IPS DF 6.9 (cell line): ENCODE measurements around the gene AP2B1.
A peak's percentile ranks its signal among the peaks of the same experiment; 100 is the strongest.

Experiments used
- DNase-seq: peaks from one replicate; pipeline ENCODE4 v3.0.0-alpha.2; 2013; ENCODE audit warnings: low read depth, low spot score
- H3K27ac ChIP-seq: one replicate; pipeline ENCODE4 v1.5.1; 2013; ENCODE audit warnings: low read length, control low read depth
- H3K27me3 ChIP-seq: 2 replicates; pipeline ENCODE4 v1.6.1; 2013; ENCODE audit warnings: mild to moderate bottlenecking, low read length; ENCODE audit not compliant: control insufficient read depth, insufficient read depth
- H3K36me3 ChIP-seq: 2 replicates; pipeline ENCODE4 v1.6.1; 2013; ENCODE audit warnings: low read length; ENCODE audit not compliant: control insufficient read depth, insufficient read depth
- H3K4me1 ChIP-seq: 2 replicates; pipeline ENCODE4 v1.6.1; 2013; ENCODE audit warnings: low read length; ENCODE audit not compliant: control insufficient read depth, insufficient read depth
- H3K4me3 ChIP-seq: 2 replicates; pipeline ENCODE4 v1.5.1; 2013; ENCODE audit warnings: mild to moderate bottlenecking, low read length
- H3K9me3 ChIP-seq: 2 replicates; pipeline ENCODE4 v1.6.1; 2013; ENCODE audit warnings: low read length, inconsistent platforms; ENCODE audit not compliant: control insufficient read depth, insufficient read depth
- WGBS: extraction: QIAGEN DNeasy Blood & Tissue Kit; methylation state at CpG from one replicate; pipeline ENCODE4 v1.1.7; 2013; ENCODE audit warnings: mixed read lengths, missing lambda C conversion rate; ENCODE audit not compliant: insufficient read length, insufficient coverage; 5-methylcytosine and 5-hydroxymethylcytosine counted together

The AP2B1 gene

GRCh38 chr17:35726953-35727460 is 139.9 kb downstream of the AP2B1 start:
- Histone ChIP-seq H3K27ac (no peak overlapping the region), H3K27me3 (no peaks in the 10 kb centered on the region), H3K4me3 (no peak overlapping the region), H3K9me3 (no peaks in the 10 kb centered on the region), H3K36me3 (peaks cover 3% of the 10 kb centered on the region; the same call in 1 of the 2 replicates), H3K4me1 (peaks cover 4% of the 10 kb centered on the region)
- no CpG with 5 or more reads among the region's 5 CpGs for WGBS
- no peak for DNase-seq

GRCh38 chr17:35727635-35728034 is 140.5 kb downstream of the AP2B1 start:
- Histone ChIP-seq H3K4me1 (peaks cover 6% of the 10 kb centered on the region), H3K4me3 (no peak overlapping the region), H3K36me3 (peaks cover 3% of the 10 kb centered on the region; the same call in 1 of the 2 replicates), H3K27me3 (no peaks in the 10 kb centered on the region), H3K9me3 (no peaks in the 10 kb centered on the region), H3K27ac (no peak overlapping the region)
- WGBS = no CpG with 5 or more reads among the region's 5 CpGs
- no peak for DNase-seq

- no peaks in the 10 kb centered on the region for H3K9me3 ChIP-seq
- H3K4me3 ChIP-seq = no peak overlapping the region
- no peaks in the 10 kb centered on the region for H3K27me3 ChIP-seq
- peaks cover 6% of the 10 kb centered on the region for H3K4me1 ChIP-seq
- DNase-seq = no peak
- no peak overlapping the region for H3K27ac ChIP-seq
- H3K36me3 ChIP-seq = peaks cover 2% of the 10 kb centered on the region; the same call in 1 of the 2 replicates
- no CpG with 5 or more reads among the region's 3 CpGs for WGBS
These were observed 141.4 kb downstream of the AP2B1 start for GRCh38 chr17:35728551-35728950.

- Histone ChIP-seq H3K9me3 (no peaks in the 10 kb centered on the region), H3K36me3 (no peaks in the 10 kb centered on the region), H3K27me3 (no peaks in the 10 kb centered on the region), H3K4me1 (peaks cover 6% of the 10 kb centered on the region), H3K4me3 (no peak overlapping the region), H3K27ac (no peak overlapping the region)
- WGBS = no CpG with 5 or more reads among the region's 4 CpGs
- no peak for DNase-seq
These were observed 142.3 kb downstream of the AP2B1 start for GRCh38 chr17:35729405-35729833.

GRCh38 chr17:35730400-35731005 is 143.4 kb downstream of the AP2B1 start:
- Histone ChIP-seq H3K4me1 (peaks cover 6% of the 10 kb centered on the region), H3K36me3 (no peaks in the 10 kb centered on the region), H3K4me3 (no peak overlapping the region), H3K27me3 (no peaks in the 10 kb centered on the region), H3K9me3 (no peaks in the 10 kb centered on the region), H3K27ac (no peak overlapping the region)
- WGBS = no CpG with 5 or more reads among the region's 10 CpGs
- no peak for DNase-seq

- Histone ChIP-seq H3K36me3 (no peaks in the 10 kb centered on the region), H3K27ac (no peak within 1 kb of the TSS), H3K4me3 (peak within 1 kb of the TSS; percentile 77), H3K9me3 (no peaks in the 10 kb centered on the region), H3K27me3 (no peaks in the 10 kb centered on the region), H3K4me1 (peaks cover 6% of the 10 kb centered on the region)
- DNase-seq = no peak
- no CpG with 5 or more reads among the region's 44 CpGs for WGBS
These were observed 144.3 kb downstream of the AP2B1 start, which contains the start of gene RASL10B for GRCh38 chr17:35731239-35731916. Gene RASL10B (plus strand): TSS chr17:35731639. CDS start chr17:35735185, 3,546 bp downstream.

- no peaks in the 10 kb centered on the region for H3K36me3 ChIP-seq
- no peaks in the 10 kb centered on the region for H3K9me3 ChIP-seq
- peaks cover 6% of the 10 kb centered on the region for H3K4me1 ChIP-seq
- H3K27me3 ChIP-seq = no peaks in the 10 kb centered on the region
- DNase-seq = no peak
- no peak overlapping the region for H3K27ac ChIP-seq
- no CpG with 5 or more reads among the region's 47 CpGs for WGBS
- H3K4me3 ChIP-seq = peak overlapping the region; percentile 77
These were observed 145.0 kb downstream of the AP2B1 start for GRCh38 chr17:35731917-35732805.

- WGBS = no CpG with 5 or more reads among the region's 1 CpG
- Histone ChIP-seq H3K27ac (no peak overlapping the region), H3K9me3 (no peaks in the 10 kb centered on the region), H3K4me1 (peaks cover 6% of the 10 kb centered on the region), H3K27me3 (no peaks in the 10 kb centered on the region), H3K4me3 (no peak overlapping the region; the same call in 1 of the 2 replicates), H3K36me3 (no peaks in the 10 kb centered on the region)
- no peak for DNase-seq
These were observed 145.6 kb downstream of the AP2B1 start for GRCh38 chr17:35732806-35733136.

GRCh38 chr17:35733366-35733765 is 146.2 kb downstream of the AP2B1 start:
- WGBS = no CpG with 5 or more reads among the region's 6 CpGs

GRCh38 chr17:35734396-35734795 is 147.3 kb downstream of the AP2B1 start:
- Histone ChIP-seq H3K36me3 (no peaks in the 10 kb centered on the region), H3K4me3 (no peak overlapping the region), H3K9me3 (no peaks in the 10 kb centered on the region), H3K27ac (no peak overlapping the region), H3K27me3 (no peaks in the 10 kb centered on the region; the same call in 1 of the 2 replicates), H3K4me1 (peaks cover 4% of the 10 kb centered on the region)
- DNase-seq = no peak
- no CpG with 5 or more reads among the region's 7 CpGs for WGBS

More at GRCh38 chr17:35733366-35733765, 146.2 kb downstream of the AP2B1 start:
- peaks cover 6% of the 10 kb centered on the region for H3K4me1 ChIP-seq
- no peak overlapping the region for H3K27ac ChIP-seq
- H3K9me3 ChIP-seq = no peaks in the 10 kb centered on the region
- no peaks in the 10 kb centered on the region for H3K36me3 ChIP-seq
- H3K27me3 ChIP-seq = no peaks in the 10 kb centered on the region
- H3K4me3 ChIP-seq = no peak overlapping the region
- no peak for DNase-seq
